ENCODE measurements around the gene CAMSAP1.

DNA sequence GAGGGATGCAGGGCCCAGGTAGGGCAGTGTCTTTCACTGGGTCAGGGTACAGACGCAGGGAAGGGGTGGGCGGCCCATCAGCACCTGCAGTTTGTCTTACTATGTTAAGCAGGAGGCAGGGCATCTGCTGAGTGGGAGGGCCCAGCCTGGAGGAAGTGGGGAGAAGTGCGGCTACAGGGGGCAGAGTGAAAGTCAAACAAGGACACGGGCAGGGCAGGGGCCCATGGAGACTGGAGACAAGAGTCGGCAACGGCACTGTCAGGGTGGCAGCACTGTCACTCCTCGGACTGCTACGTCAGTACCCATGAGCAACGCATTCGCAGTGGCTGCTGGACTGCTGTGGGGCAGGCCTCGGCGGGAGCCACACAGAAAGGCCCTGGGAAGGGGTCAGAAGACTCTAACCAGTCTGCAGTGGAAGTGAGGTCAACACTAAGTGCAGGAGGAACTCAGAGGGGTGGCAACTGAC is 19.7 kb downstream of the CAMSAP1 start:
- TF ChIP-seq, protein P1, sequence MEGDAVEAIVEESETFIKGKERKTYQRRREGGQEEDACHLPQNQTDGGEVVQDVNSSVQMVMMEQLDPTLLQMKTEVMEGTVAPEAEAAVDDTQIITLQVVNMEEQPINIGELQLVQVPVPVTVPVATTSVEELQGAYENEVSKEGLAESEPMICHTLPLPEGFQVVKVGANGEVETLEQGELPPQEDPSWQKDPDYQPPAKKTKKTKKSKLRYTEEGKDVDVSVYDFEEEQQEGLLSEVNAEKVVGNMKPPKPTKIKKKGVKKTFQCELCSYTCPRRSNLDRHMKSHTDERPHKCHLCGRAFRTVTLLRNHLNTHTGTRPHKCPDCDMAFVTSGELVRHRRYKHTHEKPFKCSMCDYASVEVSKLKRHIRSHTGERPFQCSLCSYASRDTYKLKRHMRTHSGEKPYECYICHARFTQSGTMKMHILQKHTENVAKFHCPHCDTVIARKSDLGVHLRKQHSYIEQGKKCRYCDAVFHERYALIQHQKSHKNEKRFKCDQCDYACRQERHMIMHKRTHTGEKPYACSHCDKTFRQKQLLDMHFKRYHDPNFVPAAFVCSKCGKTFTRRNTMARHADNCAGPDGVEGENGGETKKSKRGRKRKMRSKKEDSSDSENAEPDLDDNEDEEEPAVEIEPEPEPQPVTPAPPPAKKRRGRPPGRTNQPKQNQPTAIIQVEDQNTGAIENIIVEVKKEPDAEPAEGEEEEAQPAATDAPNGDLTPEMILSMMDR (IDR thresholded peaks at IDR 0.05): no peak
- TF ChIP-seq POLR2A (IDR thresholded peaks at IDR 0.05): no peak

Data from lower leg skin (tissue), 3 donors.